ENCODE data around the gene GTF3C1. TPM values are rescaled to one million over a fixed set of nuclear protein-coding genes. Genes with fewer than 3 reads are reported as not detected.
"Not testable (repeated sequence)": the region's sequence is repeated elsewhere in the genome, so short reads cannot be mapped to it uniquely, and the experiment has no call there.

The GTF3C1 gene
- polyA plus RNA-seq, 1 donor, result 90.1 TPM

- DNase-seq, result no peak
Observed at GRCh38 chr16:27446721-27447120, 103.0 kb downstream of the GTF3C1 start.

- DNase-seq, result no peak
Observed at GRCh38 chr16:27445502-27446175, 104.1 kb downstream of the GTF3C1 start.

- DNase-seq, result no peak
Observed at GRCh38 chr16:27444470-27444869, 105.2 kb downstream of the GTF3C1 start.

- no peak for DNase-seq
Observed at GRCh38 chr16:27444015-27444414, 105.7 kb downstream of the GTF3C1 start.

GRCh38 chr16:27441998-27442397, 107.7 kb downstream of the GTF3C1 start:
- DNase-seq, result no peak

GRCh38 chr16:27441276-27441675, 108.4 kb downstream of the GTF3C1 start:
- DNase-seq, result no peak

GRCh38 chr16:27439271-27440018, 110.3 kb downstream of the GTF3C1 start:
- no peak for DNase-seq

- DNase-seq, result no peak
Observed at GRCh38 chr16:27437946-27438345, 111.8 kb downstream of the GTF3C1 start.

- no peak for DNase-seq
Observed at GRCh38 chr16:27436921-27437650, 112.6 kb downstream of the GTF3C1 start.

- no peak for DNase-seq
Observed at GRCh38 chr16:27436065-27436464, 113.6 kb downstream of the GTF3C1 start.

GRCh38 chr16:27435146-27435545, 114.6 kb downstream of the GTF3C1 start:
- DNase-seq, result not testable (repeated sequence)

GRCh38 chr16:27434141-27435051, 115.3 kb downstream of the GTF3C1 start:
- DNase-seq, result no peak

- no peak for DNase-seq
Observed at GRCh38 chr16:27433636-27434035, 116.1 kb downstream of the GTF3C1 start.

- DNase-seq, result not testable (repeated sequence)
Observed at GRCh38 chr16:27433191-27433590, 116.5 kb downstream of the GTF3C1 start.

- no peak for DNase-seq
Observed at GRCh38 chr16:27432558-27432957, 117.2 kb downstream of the GTF3C1 start.

- DNase-seq, result no peak
Observed at GRCh38 chr16:27431773-27432532, 117.8 kb downstream of the GTF3C1 start.

GRCh38 chr16:27430923-27431484, 118.7 kb downstream of the GTF3C1 start:
- DNase-seq, result no peak

- no peak for DNase-seq
Observed at GRCh38 chr16:27430512-27430911, 119.2 kb downstream of the GTF3C1 start.

GRCh38 chr16:27429981-27430441, 119.7 kb downstream of the GTF3C1 start:
- no peak for DNase-seq

- DNase-seq, result no peak
Observed at GRCh38 chr16:27429330-27429871, 120.3 kb downstream of the GTF3C1 start.

Measured in left kidney (tissue), 2 donors.